Myocyte (in vitro differentiated cells): ENCODE measurements around the gene PIEZO2. TPM values are rescaled to one million over a fixed set of nuclear protein-coding genes. Genes with fewer than 3 reads are reported as not detected.
"Not testable (repeated sequence)": the region's sequence is repeated elsewhere in the genome, so short reads cannot be mapped to it uniquely, and the experiment has no call there.

Source experiments
- DNase-seq: peaks from one replicate; pipeline ENCODE4 v3.0.0-alpha.2; 2012; ENCODE audit warnings: low read depth
- microRNA-seq: library from miRNA; unstranded; fragments of <30 nt; microRNA quantifications from one replicate; pipeline ENCODE4, GENCODE V29; 2016
- total RNA-seq: library from RNA; depleted of rRNA; stranded (reverse); fragments of >200 nt; gene quantifications from 2 replicates; pipeline ENCODE4 v1.2.3, GENCODE V29; 2014

PIEZO2 gene
- total RNA-seq, 1 donor from 2014 or later: 7.5 TPM

GRCh38 chr18:10637858-10638538, 511.4 kb downstream of the PIEZO2 start:
- not testable (repeated sequence) for DNase-seq

GRCh38 chr18:10629076-10629475, 520.3 kb downstream of the PIEZO2 start:
- not testable (repeated sequence) for DNase-seq

GRCh38 chr18:10626606-10627213, 522.7 kb downstream of the PIEZO2 start:
- not testable (repeated sequence) for DNase-seq

GRCh38 chr18:10623606-10624005, 525.8 kb downstream of the PIEZO2 start:
- not testable (repeated sequence) for DNase-seq

GRCh38 chr18:10622982-10623381, 526.4 kb downstream of the PIEZO2 start:
- DNase-seq: not testable (repeated sequence)

- not testable (repeated sequence) for DNase-seq
These were observed 528.6 kb downstream of the PIEZO2 start for GRCh38 chr18:10620670-10621329.

Small RNA genes lying within 50 kb of the gene (microRNA-seq; reads per million reads assigned to microRNA genes)
- gene MIR6788: not detected
